ENCODE data around the gene RAPGEF4. TPM values are rescaled to one million over a fixed set of nuclear protein-coding genes. Genes with fewer than 3 reads are reported as not detected.

Gene RAPGEF4
- total RNA-seq, 1 experiment from 2014 or later: 0.59 TPM

GRCh38 chr2:173001664-173002604 lies 266.3 kb downstream of the RAPGEF4 start:
- H4K20me1 ChIP-seq (ENCODE audit: insufficient read depth): no peaks in the 10 kb centered on the region
- no peaks in the 10 kb centered on the region for H3K27me3 ChIP-seq (ENCODE audit: insufficient read depth, low read length)
- no peaks in the 10 kb centered on the region for H3K9me3 ChIP-seq (ENCODE audit: control insufficient read depth in 1 of 2, insufficient read depth in 1 of 2, low read depth in 1 of 2, low read length in 2 of 2)
- H2AFZ ChIP-seq (ENCODE audit: low read depth, low read length, poor library complexity, severe bottlenecking): no peak overlapping the region
- POLR2A ChIA-PET: no interaction called here
- no peak overlapping the region for H3K9ac ChIP-seq (ENCODE audit: low read length)
- no peaks in the 10 kb centered on the region for H3K36me3 ChIP-seq (ENCODE audit: control insufficient read depth in 1 of 2, insufficient read depth in 2 of 2, low read length in 2 of 2)
- RAD21 ChIA-PET (ENCODE audit: low non-redundant PET in 1 of 2, low total read pairs in 2 of 2, uncharacterized antibody in 2 of 2, unreplicated experiment in 2 of 2): no interaction called here
- CTCF ChIA-PET: no interaction called here
- DNase-seq (ENCODE audit: low read depth, low spot score): no peak
- H3K4me2 ChIP-seq (ENCODE audit: low read length): no peak overlapping the region
- ATAC-seq: no peak
- H3K9me2 ChIP-seq (ENCODE audit: insufficient read depth): no peaks in the 10 kb centered on the region
- no peaks in the 10 kb centered on the region for H3K79me2 ChIP-seq (ENCODE audit: insufficient read depth, low read length)
- no peak for TF ChIP-seq EZH2phosphoT487 (IDR thresholded peaks at IDR 0.05; ENCODE audit: borderline replicate concordance)
- TF ChIP-seq, protein P1, sequence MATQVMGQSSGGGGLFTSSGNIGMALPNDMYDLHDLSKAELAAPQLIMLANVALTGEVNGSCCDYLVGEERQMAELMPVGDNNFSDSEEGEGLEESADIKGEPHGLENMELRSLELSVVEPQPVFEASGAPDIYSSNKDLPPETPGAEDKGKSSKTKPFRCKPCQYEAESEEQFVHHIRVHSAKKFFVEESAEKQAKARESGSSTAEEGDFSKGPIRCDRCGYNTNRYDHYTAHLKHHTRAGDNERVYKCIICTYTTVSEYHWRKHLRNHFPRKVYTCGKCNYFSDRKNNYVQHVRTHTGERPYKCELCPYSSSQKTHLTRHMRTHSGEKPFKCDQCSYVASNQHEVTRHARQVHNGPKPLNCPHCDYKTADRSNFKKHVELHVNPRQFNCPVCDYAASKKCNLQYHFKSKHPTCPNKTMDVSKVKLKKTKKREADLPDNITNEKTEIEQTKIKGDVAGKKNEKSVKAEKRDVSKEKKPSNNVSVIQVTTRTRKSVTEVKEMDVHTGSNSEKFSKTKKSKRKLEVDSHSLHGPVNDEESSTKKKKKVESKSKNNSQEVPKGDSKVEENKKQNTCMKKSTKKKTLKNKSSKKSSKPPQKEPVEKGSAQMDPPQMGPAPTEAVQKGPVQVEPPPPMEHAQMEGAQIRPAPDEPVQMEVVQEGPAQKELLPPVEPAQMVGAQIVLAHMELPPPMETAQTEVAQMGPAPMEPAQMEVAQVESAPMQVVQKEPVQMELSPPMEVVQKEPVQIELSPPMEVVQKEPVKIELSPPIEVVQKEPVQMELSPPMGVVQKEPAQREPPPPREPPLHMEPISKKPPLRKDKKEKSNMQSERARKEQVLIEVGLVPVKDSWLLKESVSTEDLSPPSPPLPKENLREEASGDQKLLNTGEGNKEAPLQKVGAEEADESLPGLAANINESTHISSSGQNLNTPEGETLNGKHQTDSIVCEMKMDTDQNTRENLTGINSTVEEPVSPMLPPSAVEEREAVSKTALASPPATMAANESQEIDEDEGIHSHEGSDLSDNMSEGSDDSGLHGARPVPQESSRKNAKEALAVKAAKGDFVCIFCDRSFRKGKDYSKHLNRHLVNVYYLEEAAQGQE (IDR thresholded peaks at IDR 0.05; ENCODE audit: low read depth): no peak
- TF ChIP-seq EZH2 (IDR thresholded peaks at IDR 0.05): no peak
- TF ChIP-seq POLR2A (IDR thresholded peaks at IDR 0.05; ENCODE audit: borderline replicate concordance, extremely low read depth, insufficient read depth, insufficient read length): no peak
- TF ChIP-seq ELF1 (IDR thresholded peaks at IDR 0.05; ENCODE audit: borderline replicate concordance, low read depth): no peak
- TF ChIP-seq POLR2AphosphoS5 (IDR thresholded peaks at IDR 0.05; ENCODE audit: low read depth, low read length): no peak
- no peak for TF ChIP-seq ATF3 (IDR thresholded peaks at IDR 0.05)
- no peaks in the 10 kb centered on the region for H3K4me1 ChIP-seq (ENCODE audit: control insufficient read depth in 1 of 2, insufficient read depth in 2 of 2, low read length in 2 of 2)
- H3K27ac ChIP-seq (ENCODE audit: low read depth, low read length): no peak overlapping the region
- BruUV-seq (replicated peaks): no TSS peak
- no peak overlapping the region for H3K4me3 ChIP-seq (replicated peaks in 1 of 2; ENCODE audit: low read depth in 1 of 2, low read length in 2 of 2)
- intact Hi-C loops (cut with micrococcal nuclease): no loop called here
